Measurements from ENCODE around the gene FBXO3. TPM values are rescaled to one million over a fixed set of nuclear protein-coding genes. Genes with fewer than 3 reads are reported as not detected.
A peak's percentile ranks its signal among the peaks of the same experiment; 100 is the strongest.

The FBXO3 gene
- total and polyA plus RNA-seq, 2 of the 13 experiments (the other 11 are each of a cell fraction or from before 2014, with no cell fraction given), result 20.4 to 27.6 TPM

DNA sequence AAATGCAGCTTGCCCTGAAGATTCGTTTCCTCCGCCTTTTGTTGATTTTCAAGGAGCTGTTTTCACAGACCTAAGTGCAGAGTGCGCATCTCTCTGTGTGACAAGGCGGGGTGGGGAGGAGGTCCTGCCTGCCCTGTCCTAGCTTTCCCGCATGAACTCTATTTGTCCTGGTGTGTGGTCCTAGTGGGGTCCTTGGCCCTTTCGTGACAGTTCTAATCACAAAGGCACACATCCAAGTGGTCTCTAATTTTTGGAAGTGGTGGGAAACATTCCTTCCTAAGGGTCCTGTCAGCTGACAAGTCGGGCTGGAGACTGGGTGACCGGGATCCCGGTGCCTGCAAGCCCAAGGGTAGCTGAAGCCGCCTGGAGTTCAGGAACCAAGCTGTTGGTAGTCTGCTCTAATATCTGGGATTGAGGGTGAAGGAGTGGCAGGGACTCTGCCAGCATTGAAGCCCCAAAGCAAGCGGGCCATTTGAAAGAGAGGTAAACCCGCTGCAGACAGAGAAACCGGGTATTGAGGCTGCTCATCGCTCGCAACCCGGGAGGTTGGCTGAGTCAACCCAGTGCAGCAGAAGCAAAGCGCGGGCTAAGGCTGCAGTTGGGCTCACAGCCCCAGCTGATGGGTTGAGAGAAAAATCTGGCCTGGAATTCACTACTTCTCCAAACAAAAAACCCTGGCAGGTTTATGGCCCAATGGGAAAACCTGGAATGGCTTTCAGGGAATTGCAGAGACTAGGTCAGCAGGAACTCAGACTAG is 28.1 kb upstream of the FBXO3 start (continued):
- no peak for TF ChIP-seq ZNF563 (CRISPR knock-in tag; IDR thresholded peaks at IDR 0.05)
- TF ChIP-seq, protein P1, sequence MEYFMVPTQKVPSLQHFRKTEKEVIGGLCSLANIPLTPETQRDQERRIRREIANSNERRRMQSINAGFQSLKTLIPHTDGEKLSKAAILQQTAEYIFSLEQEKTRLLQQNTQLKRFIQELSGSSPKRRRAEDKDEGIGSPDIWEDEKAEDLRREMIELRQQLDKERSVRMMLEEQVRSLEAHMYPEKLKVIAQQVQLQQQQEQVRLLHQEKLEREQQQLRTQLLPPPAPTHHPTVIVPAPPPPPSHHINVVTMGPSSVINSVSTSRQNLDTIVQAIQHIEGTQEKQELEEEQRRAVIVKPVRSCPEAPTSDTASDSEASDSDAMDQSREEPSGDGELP (IDR thresholded peaks at IDR 0.05; ENCODE audit: borderline replicate concordance, low read depth), result peak; percentile 79; the same call in 1 of the 2 replicates
- no peak for TF ChIP-seq KDM4B (CRISPR knock-in tag; IDR thresholded peaks at IDR 0.05)
- TF ChIP-seq ZBTB7B (CRISPR knock-in tag; IDR thresholded peaks at IDR 0.05), result 0 out of 2 replicates have a peak, but pooled peaks have one; percentile 29

DNA sequence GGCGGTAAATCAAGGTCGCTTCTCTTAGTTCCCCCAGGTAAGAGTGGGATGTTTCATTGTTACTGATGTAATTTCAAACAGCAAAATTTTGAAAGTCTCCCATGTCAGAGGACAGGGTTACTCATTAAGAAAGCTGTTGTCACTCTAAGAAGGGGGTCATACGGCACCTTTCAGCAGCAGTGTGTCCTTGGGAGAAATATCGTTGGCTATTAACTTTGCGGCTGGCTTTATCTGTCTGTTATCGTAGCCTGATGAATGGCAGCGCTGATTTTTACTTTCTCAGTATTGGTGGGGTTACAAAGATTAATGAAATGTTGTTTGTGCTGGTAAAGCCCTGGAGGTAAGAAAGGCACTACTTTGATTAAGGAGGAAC is 27.5 kb upstream of the FBXO3 start:
- Histone ChIP-seq H3K9ac (ENCODE audit: insufficient read depth, low read depth, low read length) (no peak overlapping the region), H3K27ac (ENCODE audit: extremely low read length, insufficient read depth, low read length) (no peak overlapping the region), H4K20me1 (ENCODE audit: insufficient read depth, low read length) (no peaks in the 10 kb centered on the region), H3K36me3 (replicated peaks in 1 of 2; ENCODE audit: control insufficient read depth in 1 of 2, insufficient read depth in 2 of 2, low read length in 2 of 2) (no peaks in the 10 kb centered on the region), H3K4me2 (ENCODE audit: low read depth, low read length) (peak overlapping the region; percentile 19; the same call in 1 of the 2 replicates), H3K9me3 (ENCODE audit: low read length) (no peaks in the 10 kb centered on the region), H3K4me3 (replicated peaks in 1 of 3; ENCODE audit: insufficient read depth in 1 of 3, low read depth in 2 of 3, low read length in 3 of 3) (no peak overlapping the region), H3K4me1 (ENCODE audit: insufficient read depth, low read length) (peaks cover 10% of the 10 kb centered on the region), H3K27me3 (ENCODE audit: control insufficient read depth in 1 of 2, insufficient read depth in 2 of 2, low read length in 2 of 2) (peaks cover 2 to 31% of the 10 kb centered on the region in 2 experiments; a peak in 4 of 5 replicates), H2AFZ (ENCODE audit: low read length) (no peak overlapping the region), H3K79me2 (ENCODE audit: insufficient read depth, low read length) (no peaks in the 10 kb centered on the region)
- in situ Hi-C loops (cut with HindIII; ENCODE audit: extremely low pct_ligation_motif_present, low pct_unique_long_range_greater_than_20kb) (no loop called here), intact Hi-C loops (cut with micrococcal nuclease; ENCODE audit: unreplicated experiment) (no loop called here)
- ATAC-seq (no peak; the same call in 2 of the 3 replicates), FAIRE-seq (no peak), DNase-seq (ENCODE audit: low spot score) (no peak)
- no TSS peak for BruUV-seq (replicated peaks)
- WGBS (ENCODE audit: low lambda C conversion rate), result 7% methylated on average over 7 of the region's 7 CpGs
- CTCF ChIA-PET (ENCODE audit: low intra/inter-chr PET ratio, low total read pairs), result no interaction called here
- TF ChIP-seq CBX2 (IDR thresholded peaks at IDR 0.05; ENCODE audit: low read depth, low read length) (0 out of 2 replicates have a peak, but pooled peaks have one; percentile 64), CBX2 (CRISPR knock-in tag; IDR thresholded peaks at IDR 0.05; ENCODE audit: low read depth) (no peak), SRSF9 (IDR thresholded peaks at IDR 0.05; ENCODE audit: borderline replicate concordance, insufficient read depth, low read depth, low read length, poor library complexity, severe bottlenecking) (no peak)
- POLR2A ChIA-PET, result no interaction called here

Data from HepG2 (cell line).